ENCODE results near the gene TTC33.

Gene TTC33

DNA sequence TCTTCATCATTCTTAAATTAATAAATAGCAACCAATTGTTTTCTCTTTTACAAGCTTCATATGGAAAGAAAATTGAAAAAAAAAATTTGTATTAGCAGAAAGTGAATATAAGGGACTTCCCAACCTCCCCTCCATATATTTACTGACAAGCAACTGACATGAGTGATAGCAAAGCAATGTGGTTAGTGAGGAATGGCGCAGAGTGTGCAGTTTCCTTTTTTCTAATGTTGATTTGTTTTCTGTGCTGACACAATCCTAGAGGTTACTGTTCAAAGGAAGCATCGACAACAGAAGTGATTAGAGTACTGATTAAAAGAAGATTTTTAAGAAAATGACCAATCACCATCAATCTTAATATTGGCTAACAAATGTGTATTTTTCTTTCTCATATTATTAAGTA is 77.7 kb downstream of the TTC33 start:
- Histone ChIP-seq H3K36me3 (ENCODE audit: control insufficient read depth in 1 of 2, insufficient read depth in 2 of 2, low read length in 2 of 2) (no peaks in the 10 kb centered on the region), H4K8ac (ENCODE audit: low read depth, low read length) (no peak overlapping the region), H2BK120ac (ENCODE audit: insufficient read depth, low read length, poor library complexity) (no peak overlapping the region), H3K27ac (ENCODE audit: low read depth, low read length) (no peak overlapping the region), H3K18ac (ENCODE audit: low read length) (no peak overlapping the region), H2AK5ac (ENCODE audit: low read length) (no peak overlapping the region), H3K79me1 (ENCODE audit: low read length) (peaks cover 2% of the 10 kb centered on the region), H3K23ac (ENCODE audit: low read length) (no peak overlapping the region), H3K79me2 (ENCODE audit: control insufficient read depth, insufficient read depth, low read length, poor library complexity) (no peaks in the 10 kb centered on the region), H3K14ac (ENCODE audit: low read length) (no peak overlapping the region), H3K9me3 (ENCODE audit: insufficient read depth, low read depth, low read length) (peaks cover 11% of the 10 kb centered on the region), H3K27me3 (ENCODE audit: insufficient read depth, low read length) (peaks cover 25% of the 10 kb centered on the region), H4K12ac (ENCODE audit: low read depth, low read length) (no peak overlapping the region), H3K4me3 (ENCODE audit: low read depth, low read length) (no peak overlapping the region), H4K91ac (ENCODE audit: low read depth, low read length) (no peak overlapping the region), H3K4me1 (ENCODE audit: control insufficient read depth in 1 of 2, insufficient read depth in 2 of 2, low read length in 2 of 2) (peaks cover 10 to 20% of the 10 kb centered on the region in 2 experiments), H3K4me2 (ENCODE audit: low read length) (no peak overlapping the region), H3K4ac (ENCODE audit: low read depth, low read length) (no peak overlapping the region), H2BK5ac (ENCODE audit: low read depth, low read length, poor library complexity) (no peak overlapping the region), H3K9ac (ENCODE audit: low read length) (no peak overlapping the region), H2AFZ (ENCODE audit: insufficient read depth, low read length, poor library complexity) (no peak overlapping the region), H2BK12ac (ENCODE audit: low read length) (no peak overlapping the region)
- peak in 1 of 2 donors; percentile 35 for DNase-seq
- WGBS (ENCODE audit: extremely low coverage, insufficient coverage, insufficient read length), result no CpG with 5 or more reads among the region's 2 CpGs

- Histone ChIP-seq H3K9me3 (ENCODE audit: insufficient read depth, low read depth, low read length) (peaks cover 11% of the 10 kb centered on the region), H3K18ac (ENCODE audit: low read length) (no peak overlapping the region), H2AK5ac (ENCODE audit: low read length) (no peak overlapping the region), H3K79me2 (ENCODE audit: control insufficient read depth, insufficient read depth, low read length, poor library complexity) (no peaks in the 10 kb centered on the region), H3K4me2 (ENCODE audit: low read length) (no peak overlapping the region), H3K23ac (ENCODE audit: low read length) (no peak overlapping the region), H2AFZ (ENCODE audit: insufficient read depth, low read length, poor library complexity) (no peak overlapping the region), H3K79me1 (ENCODE audit: low read length) (peaks cover 2% of the 10 kb centered on the region), H3K27me3 (ENCODE audit: insufficient read depth, low read length) (peaks cover 23% of the 10 kb centered on the region), H3K4me3 (ENCODE audit: low read depth, low read length) (no peak overlapping the region), H3K4me1 (ENCODE audit: control insufficient read depth in 1 of 2, insufficient read depth in 2 of 2, low read length in 2 of 2) (peaks cover 10 to 20% of the 10 kb centered on the region in 2 experiments), H2BK12ac (ENCODE audit: low read length) (no peak overlapping the region), H3K36me3 (ENCODE audit: control insufficient read depth in 1 of 2, insufficient read depth in 2 of 2, low read length in 2 of 2) (no peaks in the 10 kb centered on the region), H3K4ac (ENCODE audit: low read depth, low read length) (no peak overlapping the region), H2BK120ac (ENCODE audit: insufficient read depth, low read length, poor library complexity) (no peak overlapping the region), H3K27ac (ENCODE audit: low read depth, low read length) (no peak overlapping the region), H4K8ac (ENCODE audit: low read depth, low read length) (no peak overlapping the region), H2BK5ac (ENCODE audit: low read depth, low read length, poor library complexity) (no peak overlapping the region), H3K14ac (ENCODE audit: low read length) (no peak overlapping the region), H3K9ac (ENCODE audit: low read length) (no peak overlapping the region), H4K12ac (ENCODE audit: low read depth, low read length) (no peak overlapping the region), H4K91ac (ENCODE audit: low read depth, low read length) (no peak overlapping the region)
- DNase-seq, result no peak
- WGBS (ENCODE audit: extremely low coverage, insufficient coverage, insufficient read length), result no CpG with 5 or more reads among the region's 2 CpGs
Observed at GRCh38 chr5:40677456-40677855, 78.3 kb downstream of the TTC33 start.

GRCh38 chr5:40676613-40677343 is 79.0 kb downstream of the TTC33 start:
- Histone ChIP-seq H3K27ac (ENCODE audit: low read depth, low read length) (no peak overlapping the region), H3K9me3 (ENCODE audit: insufficient read depth, low read depth, low read length) (peaks cover 9% of the 10 kb centered on the region), H2AFZ (ENCODE audit: insufficient read depth, low read length, poor library complexity) (no peak overlapping the region), H2BK5ac (ENCODE audit: low read depth, low read length, poor library complexity) (no peak overlapping the region), H3K27me3 (ENCODE audit: insufficient read depth, low read length) (peaks cover 16% of the 10 kb centered on the region), H3K79me1 (ENCODE audit: low read length) (peaks cover 2% of the 10 kb centered on the region), H3K18ac (ENCODE audit: low read length) (no peak overlapping the region), H4K12ac (ENCODE audit: low read depth, low read length) (no peak overlapping the region), H3K36me3 (ENCODE audit: control insufficient read depth in 1 of 2, insufficient read depth in 2 of 2, low read length in 2 of 2) (no peaks in the 10 kb centered on the region), H3K79me2 (ENCODE audit: control insufficient read depth, insufficient read depth, low read length, poor library complexity) (no peaks in the 10 kb centered on the region), H2BK12ac (ENCODE audit: low read length) (no peak overlapping the region), H2AK5ac (ENCODE audit: low read length) (no peak overlapping the region), H4K8ac (ENCODE audit: low read depth, low read length) (no peak overlapping the region), H3K4ac (ENCODE audit: low read depth, low read length) (no peak overlapping the region), H3K14ac (ENCODE audit: low read length) (no peak overlapping the region), H2BK120ac (ENCODE audit: insufficient read depth, low read length, poor library complexity) (no peak overlapping the region), H3K9ac (ENCODE audit: low read length) (no peak overlapping the region), H3K4me1 (ENCODE audit: control insufficient read depth in 1 of 2, insufficient read depth in 2 of 2, low read length in 2 of 2) (peaks cover 10 to 20% of the 10 kb centered on the region in 2 experiments), H3K4me3 (ENCODE audit: low read depth, low read length) (no peak overlapping the region), H3K4me2 (ENCODE audit: low read length) (no peak overlapping the region), H3K23ac (ENCODE audit: low read length) (no peak overlapping the region), H4K91ac (ENCODE audit: low read depth, low read length) (no peak overlapping the region)
- WGBS (ENCODE audit: extremely low coverage, insufficient coverage, insufficient read length), result no CpG with 5 or more reads among the region's 3 CpGs
- no peak for DNase-seq

DNA sequence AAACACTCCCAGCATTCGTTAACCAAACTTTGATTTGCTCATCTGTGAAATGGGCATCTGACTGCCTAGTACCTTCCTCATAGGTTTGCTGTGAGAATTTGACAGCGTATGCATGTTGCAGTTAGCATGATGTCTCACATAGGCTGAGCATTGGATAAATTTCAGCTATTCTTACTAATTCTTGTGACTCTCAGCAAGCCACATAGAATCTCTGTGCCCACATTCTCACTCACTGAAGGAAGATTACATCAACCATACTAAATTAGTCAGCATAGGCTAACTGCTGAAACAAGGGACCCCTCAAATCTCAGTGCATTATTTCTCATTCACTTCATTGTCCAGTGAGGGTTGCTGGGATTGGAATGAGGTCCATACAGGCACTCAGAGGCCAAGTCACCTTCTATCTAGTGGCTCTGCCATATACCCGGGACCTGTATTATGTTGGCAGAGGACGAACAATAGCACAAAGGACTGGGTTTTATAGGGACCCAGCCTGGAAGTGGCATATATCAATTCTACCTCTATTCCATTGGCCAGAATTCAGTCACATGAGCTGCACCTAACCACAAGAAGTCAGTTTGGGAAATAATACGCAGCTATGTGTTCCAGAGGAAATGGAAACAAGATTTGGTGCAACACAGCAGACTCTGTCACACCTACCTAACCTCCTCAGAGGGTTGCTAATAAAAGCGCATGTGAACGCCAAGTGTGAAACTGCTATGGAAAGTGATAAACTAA is 80.2 kb downstream of the TTC33 start:
- no peaks in the 10 kb centered on the region for H3K36me3 ChIP-seq (ENCODE audit: control insufficient read depth in 1 of 2, insufficient read depth in 2 of 2, low read length in 2 of 2)
- no peak overlapping the region for H4K12ac ChIP-seq (ENCODE audit: low read depth, low read length)
- H3K4me1 ChIP-seq (ENCODE audit: control insufficient read depth in 1 of 2, insufficient read depth in 2 of 2, low read length in 2 of 2), result peaks cover 0 to 8% of the 10 kb centered on the region in 2 experiments
- no peak overlapping the region for H3K4me3 ChIP-seq (ENCODE audit: low read depth, low read length)
- no peak overlapping the region for H3K9ac ChIP-seq (ENCODE audit: low read length)
- H4K91ac ChIP-seq (ENCODE audit: low read depth, low read length), result no peak overlapping the region
- H3K27ac ChIP-seq (ENCODE audit: low read depth, low read length), result no peak overlapping the region
- no peak overlapping the region for H3K4ac ChIP-seq (ENCODE audit: low read depth, low read length)
- H2BK12ac ChIP-seq (ENCODE audit: low read length), result no peak overlapping the region
- H3K9me3 ChIP-seq (ENCODE audit: insufficient read depth, low read depth, low read length), result no peaks in the 10 kb centered on the region
- H2BK120ac ChIP-seq (ENCODE audit: insufficient read depth, low read length, poor library complexity), result no peak overlapping the region
- WGBS (ENCODE audit: extremely low coverage, insufficient coverage, insufficient read length), result no CpG with 5 or more reads among the region's 7 CpGs
- no peak for DNase-seq
- no peak overlapping the region for H2AFZ ChIP-seq (ENCODE audit: insufficient read depth, low read length, poor library complexity)
- H2BK5ac ChIP-seq (ENCODE audit: low read depth, low read length, poor library complexity), result no peak overlapping the region
- H3K14ac ChIP-seq (ENCODE audit: low read length), result no peak overlapping the region
- no peak overlapping the region for H3K18ac ChIP-seq (ENCODE audit: low read length)
- no peak overlapping the region for H4K8ac ChIP-seq (ENCODE audit: low read depth, low read length)
- H2AK5ac ChIP-seq (ENCODE audit: low read length), result no peak overlapping the region
- H3K79me1 ChIP-seq (ENCODE audit: low read length), result peaks cover 2% of the 10 kb centered on the region
- H3K27me3 ChIP-seq (ENCODE audit: insufficient read depth, low read length), result peaks cover 4% of the 10 kb centered on the region
- no peaks in the 10 kb centered on the region for H3K79me2 ChIP-seq (ENCODE audit: control insufficient read depth, insufficient read depth, low read length, poor library complexity)
- H3K23ac ChIP-seq (ENCODE audit: low read length), result peak overlapping the region; percentile 17
- H3K4me2 ChIP-seq (ENCODE audit: low read length), result no peak overlapping the region

Data from trophoblast cell (in vitro differentiated cells and primary cell).